Osteocyte (in vitro differentiated cells): ENCODE results near the gene MTOR. TPM values are rescaled to one million over a fixed set of nuclear protein-coding genes. Genes with fewer than 3 reads are reported as not detected.

ENCODE experiments used
- DNase-seq: peaks from one replicate; pipeline ENCODE4 v3.0.0; 2021; ENCODE audit warnings: mixed read lengths; ENCODE audit not compliant: unreplicated experiment; ENCODE audit errors: extremely low spot score
- H3K27ac Mint-ChIP-seq: one replicate; pipeline ENCODE4 v1.8.0; 2021; ENCODE audit warnings: mild to moderate bottlenecking, mixed read lengths; ENCODE audit not compliant: unreplicated experiment
- H3K27me3 Mint-ChIP-seq: one replicate; pipeline ENCODE4 v1.8.0; 2021; ENCODE audit warnings: mixed read lengths; ENCODE audit not compliant: unreplicated experiment
- H3K36me3 Mint-ChIP-seq: one replicate; pipeline ENCODE4 v1.8.0; 2021; ENCODE audit warnings: mixed read lengths; ENCODE audit not compliant: unreplicated experiment
- H3K4me1 Mint-ChIP-seq: one replicate; pipeline ENCODE4 v1.8.0; 2021; ENCODE audit warnings: mixed read lengths; ENCODE audit not compliant: unreplicated experiment
- H3K4me3 Mint-ChIP-seq: one replicate; pipeline ENCODE4 v1.8.0; 2021; ENCODE audit warnings: mild to moderate bottlenecking, moderate library complexity, mixed read lengths; ENCODE audit not compliant: unreplicated experiment
- H3K9me3 Mint-ChIP-seq: one replicate; pipeline ENCODE4 v1.8.0; 2021; ENCODE audit warnings: mixed read lengths; ENCODE audit not compliant: unreplicated experiment
- total RNA-seq: library from RNA; stranded (reverse); gene quantifications from 2 replicates; pipeline ENCODE4 v1.2.1, GENCODE V29; 2021
- TF ChIP-seq, protein P1 (sequence below): fragments of 200-600 bp; sonication (generic); IDR thresholded peaks from 2 replicates; pipeline ENCODE4 v1.5.0; 2021; ENCODE audit warnings: antibody characterized with exemption, mild to moderate bottlenecking, moderate library complexity

Gene MTOR
- total RNA-seq, 1 donor from 2014 or later: 42.1 TPM

DNA sequence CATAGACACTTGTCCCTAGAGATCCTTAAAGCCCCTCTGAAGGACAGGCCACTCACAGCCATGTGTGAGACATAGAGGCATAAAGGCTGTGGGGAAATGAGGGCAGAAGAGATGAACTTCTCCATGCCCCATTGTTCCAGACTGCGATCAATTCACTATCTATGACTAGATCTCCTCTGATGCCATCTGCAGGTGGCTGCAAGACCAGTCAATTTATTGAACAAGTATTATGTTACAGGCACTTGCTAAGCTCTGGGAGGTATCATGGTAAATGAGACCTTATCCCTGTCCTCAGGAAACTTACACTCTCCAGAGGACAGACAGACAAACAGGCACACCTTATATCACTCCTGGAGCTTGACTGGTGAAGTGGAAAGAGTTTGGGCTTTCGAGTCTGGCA, 33.6 kb upstream of the MTOR start:
- Mint-ChIP-seq H3K4me1 (peaks cover 16% of the 10 kb centered on the region), H3K27me3 (no peaks in the 10 kb centered on the region), H3K27ac (no peak overlapping the region), H3K4me3 (no peak overlapping the region), H3K36me3 (peaks cover 10% of the 10 kb centered on the region), H3K9me3 (no peaks in the 10 kb centered on the region)
- no peak for DNase-seq
- TF ChIP-seq, protein P1, sequence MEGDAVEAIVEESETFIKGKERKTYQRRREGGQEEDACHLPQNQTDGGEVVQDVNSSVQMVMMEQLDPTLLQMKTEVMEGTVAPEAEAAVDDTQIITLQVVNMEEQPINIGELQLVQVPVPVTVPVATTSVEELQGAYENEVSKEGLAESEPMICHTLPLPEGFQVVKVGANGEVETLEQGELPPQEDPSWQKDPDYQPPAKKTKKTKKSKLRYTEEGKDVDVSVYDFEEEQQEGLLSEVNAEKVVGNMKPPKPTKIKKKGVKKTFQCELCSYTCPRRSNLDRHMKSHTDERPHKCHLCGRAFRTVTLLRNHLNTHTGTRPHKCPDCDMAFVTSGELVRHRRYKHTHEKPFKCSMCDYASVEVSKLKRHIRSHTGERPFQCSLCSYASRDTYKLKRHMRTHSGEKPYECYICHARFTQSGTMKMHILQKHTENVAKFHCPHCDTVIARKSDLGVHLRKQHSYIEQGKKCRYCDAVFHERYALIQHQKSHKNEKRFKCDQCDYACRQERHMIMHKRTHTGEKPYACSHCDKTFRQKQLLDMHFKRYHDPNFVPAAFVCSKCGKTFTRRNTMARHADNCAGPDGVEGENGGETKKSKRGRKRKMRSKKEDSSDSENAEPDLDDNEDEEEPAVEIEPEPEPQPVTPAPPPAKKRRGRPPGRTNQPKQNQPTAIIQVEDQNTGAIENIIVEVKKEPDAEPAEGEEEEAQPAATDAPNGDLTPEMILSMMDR: no peak

- Mint-ChIP-seq H3K27ac (no peak overlapping the region), H3K9me3 (no peaks in the 10 kb centered on the region), H3K4me3 (no peak overlapping the region), H3K4me1 (peaks cover 16% of the 10 kb centered on the region), H3K27me3 (no peaks in the 10 kb centered on the region), H3K36me3 (peaks cover 10% of the 10 kb centered on the region)
- DNase-seq: no peak
- TF ChIP-seq, protein P1: no peak
These were observed 32.6 kb upstream of the MTOR start for GRCh38 chr1:11294951-11295350.

GRCh38 chr1:11293856-11294255, 31.5 kb upstream of the MTOR start:
- Mint-ChIP-seq H3K4me1 (peaks cover 16% of the 10 kb centered on the region), H3K36me3 (peaks cover 14% of the 10 kb centered on the region), H3K9me3 (no peaks in the 10 kb centered on the region), H3K4me3 (no peak overlapping the region), H3K27ac (no peak overlapping the region), H3K27me3 (no peaks in the 10 kb centered on the region)
- no peak for DNase-seq
- TF ChIP-seq, protein P1: no peak

GRCh38 chr1:11291049-11291448, 28.7 kb upstream of the MTOR start:
- H3K4me3 Mint-ChIP-seq: no peak overlapping the region
- DNase-seq: no peak
- peaks cover 20% of the 10 kb centered on the region for H3K36me3 Mint-ChIP-seq
- no peaks in the 10 kb centered on the region for H3K27me3 Mint-ChIP-seq
- H3K4me1 Mint-ChIP-seq: peaks cover 27% of the 10 kb centered on the region
- no peaks in the 10 kb centered on the region for H3K9me3 Mint-ChIP-seq
- TF ChIP-seq, protein P1: no peak
- no peak overlapping the region for H3K27ac Mint-ChIP-seq

DNA sequence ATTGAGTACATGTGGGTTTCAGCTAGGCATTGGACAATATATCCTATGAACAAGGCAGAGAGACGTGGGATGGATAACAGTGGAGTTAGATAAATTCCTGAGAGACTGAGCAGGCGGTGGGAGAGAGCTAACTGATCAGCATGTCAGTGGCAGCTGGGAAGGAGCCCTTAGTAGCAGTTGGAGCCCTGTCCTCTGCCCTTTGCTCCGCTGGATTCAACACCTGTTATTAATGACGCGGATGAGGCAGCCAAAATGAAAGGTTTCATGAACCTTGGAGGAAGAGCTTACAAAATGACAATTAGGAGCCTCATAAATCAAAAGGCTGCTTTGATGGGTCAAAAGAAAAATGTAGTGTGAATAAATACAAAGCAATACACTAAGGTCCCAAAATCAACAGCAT, 26.7 kb upstream of the MTOR start:
- peaks cover 17% of the 10 kb centered on the region for H3K36me3 Mint-ChIP-seq
- no peak overlapping the region for H3K27ac Mint-ChIP-seq
- no peaks in the 10 kb centered on the region for H3K27me3 Mint-ChIP-seq

More for the DNA sequence above, 26.7 kb upstream of the MTOR start:
- H3K9me3 Mint-ChIP-seq: no peaks in the 10 kb centered on the region
- H3K4me3 Mint-ChIP-seq: no peak overlapping the region
- H3K4me1 Mint-ChIP-seq: peaks cover 28% of the 10 kb centered on the region
- DNase-seq: no peak
- TF ChIP-seq, protein P1: no peak
